ENCODE data around the gene TMEM175. TPM values are rescaled to one million over a fixed set of nuclear protein-coding genes. Genes with fewer than 3 reads are reported as not detected.
A peak's percentile ranks its signal among the peaks of the same experiment; 100 is the strongest.

TMEM175 gene
- total and polyA plus RNA-seq, 9 of the 15 experiments (the other 6 are each of a cell fraction or from before 2014, with no cell fraction given), result 0.13 to 30.9 (median 9.4) TPM

- TF ChIP-seq CHD7 (IDR thresholded peaks at IDR 0.05; ENCODE audit: low read depth, low read length) (no peak), NUFIP1 (IDR thresholded peaks at IDR 0.05; ENCODE audit: partially characterized antibody) (no peak), ZNF511 (CRISPR knock-in tag; IDR thresholded peaks at IDR 0.05) (no peak), MBD1 (CRISPR knock-in tag; IDR thresholded peaks at IDR 0.05) (no peak), ZFX (CRISPR knock-in tag; IDR thresholded peaks at IDR 0.05) (peak; percentile 72), C11orf30 (IDR thresholded peaks at IDR 0.05; ENCODE audit: low read depth) (no peak), GTF3C2 (IDR thresholded peaks at IDR 0.05; ENCODE audit: borderline replicate concordance, extremely low read depth, insufficient read length) (no peak), ADNP (tag; IDR thresholded peaks at IDR 0.05) (no peak), TBL1XR1 (IDR thresholded peaks at IDR 0.05; ENCODE audit: low read length in 2 of 2) (no peak), HDAC1 (IDR thresholded peaks at IDR 0.05) (peak in 1 of 2 experiments; percentile 4; a peak in 1 of 4 replicates)
Measured at GRCh38 chr4:986879-987623, 54.8 kb downstream of the TMEM175 start, which contains the start of gene IDUA (continued).

All from K562 (cell line).